IMR-90 (cell line): ENCODE measurements around the gene ASPHD2. TPM values are rescaled to one million over a fixed set of nuclear protein-coding genes. Genes with fewer than 3 reads are reported as not detected.

Source experiments
- ATAC-seq: fragments of 200-7000 bp; cut with Tn5 transposase; 2 replicates; pipeline ENCODE4 v1.9.1; 2020; ENCODE audit warnings: low read depth, mild to moderate bottlenecking, moderate library complexity
- BruUV-seq: library from RNA; stranded (reverse); fragments of 400-500 nt; replicated peaks from 2 replicates; lab custom pipeline; 2021; lab: Mats Ljungman, UMichigan
- CTCF ChIA-PET: fragments of 300-600 bp; formaldehyde crosslinking; extraction: SDS; loops from one replicate; lab custom pipeline; 2021; ENCODE audit warnings: antibody characterized with exemption; lab: Yijun Ruan, JAX
- POLR2A ChIA-PET: fragments of 300-600 bp; sonication (Branson Sonifier 250); formaldehyde crosslinking; loops from one replicate; lab custom pipeline; 2022; ENCODE audit warnings: antibody characterized with exemption; ENCODE audit not compliant: unreplicated experiment; lab: Charles Lee
- DNase-seq: peaks from one replicate; pipeline ENCODE4 v3.0.0; 2013
- H2AFZ ChIP-seq: replicated peaks from 2 replicates; pipeline ENCODE3; 2013; ENCODE audit warnings: low read length, mild to moderate bottlenecking; ENCODE audit not compliant: poor library complexity
- H2AK5ac ChIP-seq: 2 replicates; pipeline ENCODE4 v1.6.1; 2013; ENCODE audit warnings: low read depth, low read length, inconsistent platforms
- H2AK9ac ChIP-seq: replicated peaks from 2 replicates; pipeline ENCODE3; 2013; ENCODE audit warnings: mild to moderate bottlenecking, low read depth, low read length, moderate library complexity; ENCODE audit not compliant: poor library complexity
- H2BK120ac ChIP-seq: 2 replicates; pipeline ENCODE4 v1.6.1; 2013; ENCODE audit warnings: low read depth, low read length, inconsistent platforms
- H2BK15ac ChIP-seq: 3 replicates; pipeline ENCODE4 v1.6.1; 2013; ENCODE audit warnings: low read depth, low read length, inconsistent platforms
- H2BK20ac ChIP-seq: 2 replicates; pipeline ENCODE4 v1.6.1; 2013; ENCODE audit warnings: low read depth, mild to moderate bottlenecking, inconsistent platforms, low read length, moderate library complexity
- H2BK5ac ChIP-seq: 2 replicates; pipeline ENCODE4 v1.6.1; 2013; ENCODE audit warnings: mild to moderate bottlenecking, low read depth, low read length, inconsistent platforms; ENCODE audit not compliant: poor library complexity, severe bottlenecking
- H3K14ac ChIP-seq: replicated peaks from 2 replicates; pipeline ENCODE4 v1.6.1; 2013; ENCODE audit warnings: low read depth, low read length, inconsistent platforms
- H3K18ac ChIP-seq: 2 replicates; pipeline ENCODE4 v1.6.1; 2013; ENCODE audit warnings: low read depth, low read length, control low read depth
- H3K23ac ChIP-seq: 2 replicates; pipeline ENCODE4 v1.6.1; 2013; ENCODE audit warnings: low read depth, low read length, inconsistent platforms
- H3K27ac ChIP-seq: 2 replicates; pipeline ENCODE4 v1.5.1; 2013; ENCODE audit warnings: mild to moderate bottlenecking, control low read depth, low read length; ENCODE audit not compliant: insufficient read depth
- H3K27me3 ChIP-seq: 2 replicates; pipeline ENCODE4 v1.6.1; 2013; ENCODE audit warnings: low read length; ENCODE audit not compliant: control insufficient read depth, insufficient read depth
- H3K36me3 ChIP-seq: 2 replicates; pipeline ENCODE4 v1.6.1; 2013; ENCODE audit warnings: low read length, mixed read lengths; ENCODE audit not compliant: control insufficient read depth, insufficient read depth
- H3K4ac ChIP-seq: 2 replicates; pipeline ENCODE4 v1.6.1; 2013; ENCODE audit warnings: low read depth, low read length, inconsistent platforms
- H3K4me1 ChIP-seq: 2 replicates; pipeline ENCODE4 v1.6.1; 2013; ENCODE audit warnings: low read length, mixed read lengths; ENCODE audit not compliant: control insufficient read depth, insufficient read depth
- H3K4me2 ChIP-seq: 2 replicates; pipeline ENCODE4 v1.6.1; 2013; ENCODE audit warnings: low read depth, mild to moderate bottlenecking, control low read depth, low read length, moderate library complexity
- H3K4me3 ChIP-seq: 2 replicates; pipeline ENCODE4 v1.5.1; 2013; ENCODE audit warnings: low read depth, mild to moderate bottlenecking, control low read depth, low read length, moderate library complexity; ENCODE audit not compliant: insufficient read depth
- H3K56ac ChIP-seq: 2 replicates; pipeline ENCODE4 v1.6.1; 2013; ENCODE audit warnings: low read length, inconsistent platforms; ENCODE audit not compliant: insufficient read depth; ENCODE audit errors: extremely low read depth
- H3K79me1 ChIP-seq, 2 experiments: 2 replicates each; pipeline ENCODE4 v1.6.1; 2013; ENCODE audit warnings: low read length in 2 of 2, inconsistent platforms in 1 of 2, low read depth in 1 of 2
- H3K9ac ChIP-seq: 2 replicates; pipeline ENCODE4 v1.6.1; 2013; ENCODE audit warnings: low read depth, low read length, control low read depth
- H3K9me1 ChIP-seq: 2 replicates; pipeline ENCODE4 v1.6.1; 2013; ENCODE audit warnings: low read length, inconsistent platforms; ENCODE audit not compliant: insufficient read depth
- H3K9me3 ChIP-seq: 2 replicates; pipeline ENCODE4 v1.6.1; 2013; ENCODE audit warnings: low read length; ENCODE audit not compliant: control insufficient read depth, insufficient read depth
- H4K20me1 ChIP-seq: 2 replicates; pipeline ENCODE4 v1.6.1; 2013; ENCODE audit warnings: low read length, inconsistent platforms; ENCODE audit not compliant: insufficient read depth
- H4K5ac ChIP-seq: 2 replicates; pipeline ENCODE4 v1.6.1; 2013; ENCODE audit warnings: mild to moderate bottlenecking, low read depth, low read length, control low read depth
- H4K8ac ChIP-seq, 2 experiments: 2 replicates each; pipeline ENCODE4 v1.6.1; 2013; ENCODE audit warnings: low read depth in 2 of 2, low read length in 2 of 2, control low read depth in 1 of 2, inconsistent platforms in 1 of 2
- H4K91ac ChIP-seq: 2 replicates; pipeline ENCODE4 v1.6.1; 2013; ENCODE audit warnings: low read depth, low read length, inconsistent platforms; ENCODE audit not compliant: insufficient read depth
- BHLHE40 ChIP-seq: fragments of 150-350 bp; IDR thresholded peaks from 2 replicates; pipeline ENCODE4 v1.6.1; 2016; ENCODE audit warnings: mild to moderate bottlenecking, low read depth, low read length
- CEBPB ChIP-seq: IDR thresholded peaks from 2 replicates; pipeline ENCODE4 v1.6.1; 2012; ENCODE audit warnings: low read depth, low read length, improper control_type of control experiment
- CHD1 ChIP-seq: IDR thresholded peaks from 2 replicates; pipeline ENCODE4 v1.6.1; 2012; ENCODE audit warnings: low read depth, low read length, improper control_type of control experiment
- CTCF ChIP-seq: conservative IDR thresholded peaks from 2 replicates; pipeline ENCODE4 v1.5.1; 2012; ENCODE audit warnings: mild to moderate bottlenecking, low read depth, low read length, improper control_type of control experiment
- ELK1 ChIP-seq: fragments of 150-350 bp; IDR thresholded peaks from 2 replicates; pipeline ENCODE4 v1.6.1; 2016; ENCODE audit warnings: low read depth, mild to moderate bottlenecking, low read length, moderate library complexity, borderline replicate concordance
- FOS ChIP-seq: fragments of 150-350 bp; IDR thresholded peaks from 2 replicates; pipeline ENCODE4 v1.6.1; 2016; ENCODE audit warnings: low read depth, low read length
- MAFK ChIP-seq: IDR thresholded peaks from 2 replicates; pipeline ENCODE4 v1.6.1; 2012; ENCODE audit warnings: low read depth, low read length, improper control_type of control experiment
- MAZ ChIP-seq: IDR thresholded peaks from 2 replicates; pipeline ENCODE4 v1.6.1; 2012; ENCODE audit warnings: low read depth, mild to moderate bottlenecking, low read length, improper control_type of control experiment, moderate library complexity, borderline replicate concordance
- MXI1 ChIP-seq: IDR thresholded peaks from 2 replicates; pipeline ENCODE4 v1.6.1; 2012; ENCODE audit warnings: low read depth, mild to moderate bottlenecking, low read length, moderate library complexity, borderline replicate concordance
- NFE2L2 ChIP-seq: fragments of 150-350 bp; IDR thresholded peaks from 2 replicates; pipeline ENCODE4 v1.6.1; 2016; ENCODE audit warnings: low read depth, mild to moderate bottlenecking, low read length
- POLR2A ChIP-seq: IDR thresholded peaks from 2 replicates; pipeline ENCODE4 v1.6.1; 2012; ENCODE audit warnings: mild to moderate bottlenecking, low read depth, low read length
- RAD21 ChIP-seq: IDR thresholded peaks from 2 replicates; pipeline ENCODE4 v1.6.1; 2012; ENCODE audit warnings: low read length, improper control_type of control experiment
- RCOR1 ChIP-seq: IDR thresholded peaks from 2 replicates; pipeline ENCODE4 v1.6.1; 2012; ENCODE audit warnings: mild to moderate bottlenecking, low read length, improper control_type of control experiment; ENCODE audit not compliant: insufficient replicate concordance
- RFX5 ChIP-seq: IDR thresholded peaks from 2 replicates; pipeline ENCODE4 v1.8.0; 2012; ENCODE audit warnings: low read depth, mild to moderate bottlenecking, low read length, moderate library complexity
- SMC3 ChIP-seq: fragments of 150-350 bp; IDR thresholded peaks from 2 replicates; pipeline ENCODE4 v1.6.1; 2016; ENCODE audit warnings: low read depth, mild to moderate bottlenecking, antibody characterized with exemption, low read length, moderate library complexity
- USF2 ChIP-seq: fragments of 150-350 bp; IDR thresholded peaks from 2 replicates; pipeline ENCODE4 v1.6.1; 2017; ENCODE audit warnings: mild to moderate bottlenecking, antibody characterized with exemption, low read length, low read depth
- WGBS, 2 experiments: methylation state at CpG; one replicate each; pipeline versions ENCODE4 v1.1.5 to v1.1.7; 2013; ENCODE audit warnings: missing lambda C conversion rate in 2 of 2; ENCODE audit not compliant: insufficient read length in 1 of 2; ENCODE audit errors: extremely low coverage in 2 of 2; 5-methylcytosine and 5-hydroxymethylcytosine counted together
- dilution Hi-C: fragments of 300-500 bp; cut with HindIII; formaldehyde crosslinking; loops from one replicate; pipeline ENCODE4 v1.14.3; 2018; ENCODE audit warnings: low sequenced_read_pairs; ENCODE audit not compliant: unreplicated experiment
- in situ Hi-C: fragments of 300-500 bp; cut with MboI; formaldehyde crosslinking; loops from 3 replicates; pipeline ENCODE4 v1.14.3; 2019; ENCODE audit warnings: low sequenced_read_pairs, inconsistent platforms, mixed read lengths
- intact Hi-C: fragments of 100-400 bp; cut with micrococcal nuclease; formaldehyde crosslinking; loops from 2 replicates; pipeline ENCODE4 v1.10.0; 2022
- polyA plus RNA-seq, 3 experiments: library from polyadenylated mRNA; depleted of rRNA; stranded (reverse); fragments of >200 nt; gene quantifications; 2 replicates each; pipeline ENCODE4 v1.2.3, GENCODE V29; 2012; ENCODE audit warnings: low replicate concordance in 1 of 3
- total RNA-seq: library from RNA; depleted of rRNA; stranded (reverse); fragments of >200 nt; gene quantifications from 2 replicates; pipeline ENCODE4 v1.2.3, GENCODE V29; 2012

Gene ASPHD2
- total and polyA plus RNA-seq, 2 of the 4 experiments (the other 2 are of a cell fraction) = 1.3 to 1.4 TPM

DNA sequence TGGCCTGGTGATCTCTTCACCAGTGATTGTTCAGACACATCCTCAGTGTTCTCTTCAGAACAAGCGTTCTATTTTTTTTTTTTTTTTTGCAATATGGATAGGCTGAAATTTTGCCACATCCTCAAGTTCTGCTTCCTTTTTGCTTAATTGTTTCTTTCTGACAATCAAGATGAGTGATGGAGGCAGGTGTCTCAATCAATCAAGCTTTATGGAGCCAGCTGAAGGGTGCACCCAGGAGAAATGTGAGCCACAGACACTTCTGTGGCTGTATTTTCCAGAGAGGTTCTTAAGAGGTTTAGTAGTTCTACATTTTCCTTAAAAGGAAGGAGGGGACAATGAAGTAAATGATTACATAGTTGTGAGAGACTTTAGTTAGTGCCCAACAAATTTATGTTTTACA is 43.9 kb upstream of the ASPHD2 start:
- Histone ChIP-seq H3K9ac (no peak overlapping the region), H4K5ac (no peak overlapping the region), H3K4me1 (no peaks in the 10 kb centered on the region), H4K8ac (no peak overlapping the region), H3K4me3 (no peak overlapping the region), H4K91ac (no peak overlapping the region), H2BK5ac (no peak overlapping the region), H3K27me3 (peaks cover 15% of the 10 kb centered on the region), H3K9me3 (no peaks in the 10 kb centered on the region), H3K18ac (no peak overlapping the region), H2BK120ac (no peak overlapping the region), H3K56ac (no peak overlapping the region), H3K36me3 (no peaks in the 10 kb centered on the region), H3K27ac (no peak overlapping the region), H2AFZ (no peak overlapping the region), H3K9me1 (no peaks in the 10 kb centered on the region), H3K79me1 (no peaks in the 10 kb centered on the region), H2AK9ac (no peak overlapping the region), H2BK20ac (no peak overlapping the region), H3K23ac (no peak overlapping the region), H3K4me2 (no peak overlapping the region), H4K20me1 (no peaks in the 10 kb centered on the region), H3K14ac (no peak overlapping the region), H2AK5ac (no peak overlapping the region), H2BK15ac (no peak overlapping the region), H3K4ac (no peak overlapping the region)
- POLR2A ChIA-PET = no interaction called here
- no CpG with 5 or more reads among the region's 1 CpG for WGBS, 2 experiments
- CTCF ChIA-PET = no interaction called here
- intact Hi-C loops (no loop called here), in situ Hi-C loops (no loop called here), dilution Hi-C loops (no loop called here)
- no TSS peak for BruUV-seq
- DNase-seq (no peak), ATAC-seq (no peak)
- no peak for TF ChIP-seq ELK1
- no peak for TF ChIP-seq RAD21
- no peak for TF ChIP-seq CTCF
- no peak for TF ChIP-seq RFX5
- no peak for TF ChIP-seq USF2
- TF ChIP-seq BHLHE40 = no peak
- no peak for TF ChIP-seq CEBPB
- TF ChIP-seq FOS = no peak
- TF ChIP-seq RCOR1 = no peak
- TF ChIP-seq POLR2A = no peak
- TF ChIP-seq MXI1 = no peak
- no peak for TF ChIP-seq MAZ
- TF ChIP-seq NFE2L2 = no peak
- TF ChIP-seq MAFK = no peak
- no peak for TF ChIP-seq CHD1
- TF ChIP-seq SMC3 = no peak
